KBM-7 (cell line): ENCODE results near the gene ERCC8.
A peak's percentile ranks its signal among the peaks of the same experiment; 100 is the strongest.

Experiments
- DNase-seq: peaks from one replicate; pipeline ENCODE4 v3.0.0-alpha.2; 2015
- in situ Hi-C: fragments of 300-500 bp; cut with MboI; formaldehyde crosslinking; loops from 2 replicates; pipeline ENCODE4 v1.14.3; 2020; ENCODE audit warnings: low sequenced_read_pairs, low pct_unique_long_range_greater_than_20kb, mixed read lengths

ERCC8 gene

GRCh38 chr5:60843936-60844905, 100.6 kb downstream of the ERCC8 start, which contains the start of gene ELOVL7:
Gene ELOVL7 (minus strand): TSS chr5:60844269. CDS start chr5:60787397, 56,872 bp downstream.
- in situ Hi-C loops: no loop called here
- DNase-seq: peak; percentile 86

GRCh38 chr5:60843386-60843935, 101.4 kb downstream of the ERCC8 start:
- in situ Hi-C loops: no loop called here
- DNase-seq: peak; percentile 33

- in situ Hi-C loops: no loop called here
- peak; percentile 19 for DNase-seq
These were observed 101.9 kb downstream of the ERCC8 start for GRCh38 chr5:60842871-60843385.

- no peak for DNase-seq
- in situ Hi-C loops: no loop called here
These were observed 103.5 kb downstream of the ERCC8 start for GRCh38 chr5:60841361-60841760.

- no peak for DNase-seq
- in situ Hi-C loops: no loop called here
These were observed 108.7 kb downstream of the ERCC8 start for GRCh38 chr5:60836131-60836530.

- in situ Hi-C loops: no loop called here
- no peak for DNase-seq
These were observed 109.3 kb downstream of the ERCC8 start for GRCh38 chr5:60835554-60835953.

- in situ Hi-C loops: no loop called here
These were observed 111.3 kb downstream of the ERCC8 start for GRCh38 chr5:60833520-60833919.

GRCh38 chr5:60830581-60831127, 114.2 kb downstream of the ERCC8 start:
- in situ Hi-C loops: no loop called here

More at GRCh38 chr5:60833520-60833919, 111.3 kb downstream of the ERCC8 start:
- no peak for DNase-seq

GRCh38 chr5:60829490-60830266, 115.2 kb downstream of the ERCC8 start:
- in situ Hi-C loops: no loop called here
- DNase-seq: no peak

More at GRCh38 chr5:60830581-60831127, 114.2 kb downstream of the ERCC8 start:
- DNase-seq: no peak

GRCh38 chr5:60827201-60827600, 117.7 kb downstream of the ERCC8 start:
- in situ Hi-C loops: no loop called here
- no peak for DNase-seq

GRCh38 chr5:60826653-60827052, 118.2 kb downstream of the ERCC8 start:
- no peak for DNase-seq
- in situ Hi-C loops: no loop called here
